Sigmoid colon (tissue), 7 donors: ENCODE measurements around the gene WDR33. TPM values are rescaled to one million over a fixed set of nuclear protein-coding genes. Genes with fewer than 3 reads are reported as not detected.

ENCODE experiments used
- DNase-seq: peaks from one replicate; pipeline ENCODE4 v3.0.0-alpha.2; 2019
- H3K27ac ChIP-seq, 4 donors: fragments of 200-600 bp; sonication (generic); one replicate each; pipeline ENCODE4 v1.5.1; 2016 to 2019; ENCODE audit warnings: mild to moderate bottlenecking in 1 of 4
- H3K27me3 ChIP-seq, 3 donors: fragments of 200-600 bp; sonication (generic); one replicate each; pipeline ENCODE4 v1.5.1; 2019; ENCODE audit warnings: mild to moderate bottlenecking in 1 of 3
- H3K36me3 ChIP-seq, 4 donors: fragments of 200-600 bp; sonication (generic); one replicate each; pipeline ENCODE4 v1.5.1; 2016 to 2019
- H3K4me1 ChIP-seq, 4 donors: fragments of 200-600 bp; sonication (generic); one replicate each; pipeline ENCODE4 v1.5.1; 2017 to 2019
- H3K4me3 ChIP-seq, 4 donors: fragments of 200-600 bp; sonication (generic); one replicate each; pipeline ENCODE4 v1.5.1; 2017 to 2019; ENCODE audit warnings: mild to moderate bottlenecking in 2 of 4, moderate library complexity in 1 of 4
- H3K9me3 ChIP-seq, 4 donors: fragments of 200-600 bp in 3 of 4; sonication (generic) in 3 of 4; one replicate each; pipeline versions ENCODE4 v1.5.1 to v1.6.1; 2013 to 2019
- EP300 ChIP-seq, 4 donors: sonication (generic); formaldehyde crosslinking; IDR thresholded peaks; one replicate each; pipeline ENCODE4 v1.6.1; 2017; ENCODE audit warnings: antibody characterized with exemption in 4 of 4
- POLR2A ChIP-seq, 2 donors: fragments of 450-650 bp; IDR thresholded peaks; one replicate each; pipeline ENCODE4 v1.6.1; 2016; ENCODE audit warnings: antibody characterized with exemption in 2 of 2, mild to moderate bottlenecking in 2 of 2, moderate library complexity in 2 of 2
- POLR2AphosphoS5 ChIP-seq, 4 donors: sonication (generic); formaldehyde crosslinking; IDR thresholded peaks; one replicate each; pipeline ENCODE4 v1.6.1; 2017; ENCODE audit warnings: antibody characterized with exemption in 4 of 4
- WGBS, 2 donors: extraction: QIAGEN DNeasy Blood & Tissue Kit; methylation state at CpG; one replicate each; pipeline ENCODE4 v1.1.7; 2013; 5-methylcytosine and 5-hydroxymethylcytosine counted together
- intact Hi-C: fragments of 100-400 bp; cut with DNase I; formaldehyde crosslinking; loops from one replicate; pipeline ENCODE4 v1.15.1; 2023
- polyA plus RNA-seq, 3 donors: library from polyadenylated mRNA; stranded (reverse); fragments of 200-250 nt; gene quantifications; one replicate each; pipeline ENCODE4 v1.2.3, GENCODE V29; 2013
- total RNA-seq, 4 donors: library from RNA; depleted of rRNA; stranded (reverse); fragments of >200 nt; gene quantifications; one replicate each; pipeline ENCODE4 v1.1.0, GENCODE V29; 2016
- TF ChIP-seq, protein P1 (sequence below), 4 experiments: fragments of 450-650 bp in 3 of 4; fragments of 200-600 bp in 1 of 4; IDR thresholded peaks; one replicate each; pipeline ENCODE4 v1.5.1; 2016 to 2019; ENCODE audit warnings: antibody characterized with exemption in 4 of 4, mild to moderate bottlenecking in 3 of 4, moderate library complexity in 2 of 4
- donor health status: healthy with polysubstance abuse.
- donor health status: Bipolar disorder and iron deficiency.
- donor health status: healthy.

WDR33 gene
- total and polyA plus RNA-seq, 7 donors, result 8.3 to 45.2 (median 37.8) TPM

DNA sequence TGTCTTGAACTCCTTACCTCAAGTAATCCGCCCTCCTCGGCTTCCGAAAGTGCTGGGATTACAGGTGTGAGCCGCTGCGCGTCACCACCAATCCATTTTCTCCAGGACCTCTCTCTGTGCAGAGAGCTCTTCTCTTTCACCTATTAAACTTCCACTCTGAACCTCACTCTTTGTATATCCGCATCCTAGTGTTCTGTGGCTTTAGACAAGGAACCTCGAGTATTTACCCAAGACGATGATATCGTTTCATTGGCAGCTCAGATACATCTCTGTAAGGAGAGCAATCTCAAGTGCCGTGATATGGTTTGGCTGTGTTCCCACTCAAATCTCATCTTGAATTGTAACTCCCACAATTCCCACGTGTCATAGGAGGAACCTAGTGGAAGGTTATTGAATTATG lies 15.1 kb upstream of the WDR33 start:
- H3K27me3 ChIP-seq, result no peaks in the 10 kb centered on the region
- H3K36me3 ChIP-seq, result no peaks in the 10 kb centered on the region
- no peaks in the 10 kb centered on the region for H3K4me1 ChIP-seq
- H3K27ac ChIP-seq, result no peak overlapping the region
- TF ChIP-seq POLR2A (IDR thresholded peaks at IDR 0.05), result no peak
- no peak for TF ChIP-seq EP300 (IDR thresholded peaks at IDR 0.05)
- no peak for TF ChIP-seq POLR2AphosphoS5 (IDR thresholded peaks at IDR 0.05)
- TF ChIP-seq, protein P1, sequence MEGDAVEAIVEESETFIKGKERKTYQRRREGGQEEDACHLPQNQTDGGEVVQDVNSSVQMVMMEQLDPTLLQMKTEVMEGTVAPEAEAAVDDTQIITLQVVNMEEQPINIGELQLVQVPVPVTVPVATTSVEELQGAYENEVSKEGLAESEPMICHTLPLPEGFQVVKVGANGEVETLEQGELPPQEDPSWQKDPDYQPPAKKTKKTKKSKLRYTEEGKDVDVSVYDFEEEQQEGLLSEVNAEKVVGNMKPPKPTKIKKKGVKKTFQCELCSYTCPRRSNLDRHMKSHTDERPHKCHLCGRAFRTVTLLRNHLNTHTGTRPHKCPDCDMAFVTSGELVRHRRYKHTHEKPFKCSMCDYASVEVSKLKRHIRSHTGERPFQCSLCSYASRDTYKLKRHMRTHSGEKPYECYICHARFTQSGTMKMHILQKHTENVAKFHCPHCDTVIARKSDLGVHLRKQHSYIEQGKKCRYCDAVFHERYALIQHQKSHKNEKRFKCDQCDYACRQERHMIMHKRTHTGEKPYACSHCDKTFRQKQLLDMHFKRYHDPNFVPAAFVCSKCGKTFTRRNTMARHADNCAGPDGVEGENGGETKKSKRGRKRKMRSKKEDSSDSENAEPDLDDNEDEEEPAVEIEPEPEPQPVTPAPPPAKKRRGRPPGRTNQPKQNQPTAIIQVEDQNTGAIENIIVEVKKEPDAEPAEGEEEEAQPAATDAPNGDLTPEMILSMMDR (IDR thresholded peaks at IDR 0.05), result no peak
- 73 to 93% methylated on average over 12 of the region's 12 CpGs for WGBS, 2 donors
- no peak overlapping the region for H3K4me3 ChIP-seq
- DNase-seq, result no peak
- peaks cover 0 to 4% (median 0%) of the 10 kb centered on the region in 4 donors for H3K9me3 ChIP-seq
- intact Hi-C loops, result no loop called here

DNA sequence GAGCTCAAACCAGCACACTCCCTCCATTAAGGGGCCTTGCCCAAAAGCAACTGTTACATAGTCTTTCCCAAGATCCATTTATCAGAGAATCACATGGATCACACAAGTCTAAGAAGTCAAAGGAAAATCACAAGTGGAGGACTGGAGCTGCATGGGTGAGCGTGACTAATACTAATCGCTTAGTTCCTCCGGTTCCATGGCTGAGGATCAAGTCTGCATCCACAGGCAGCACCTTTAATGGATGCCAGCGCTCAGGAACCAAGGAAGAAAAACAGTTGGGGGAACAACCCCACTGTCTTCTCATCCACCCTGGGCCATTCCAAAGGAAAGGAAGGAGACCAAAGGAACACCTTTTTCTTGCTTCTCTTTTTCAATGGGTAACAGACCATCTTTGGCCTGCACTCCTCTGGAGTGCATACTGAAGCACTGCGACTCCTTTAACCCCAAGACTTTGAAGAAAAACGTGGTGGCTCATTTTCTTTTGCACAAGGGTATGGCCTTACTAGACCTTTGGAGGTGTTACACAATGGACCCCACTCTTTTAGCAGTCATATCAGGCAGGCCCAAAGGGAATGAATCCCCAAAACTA lies 9.2 kb upstream of the WDR33 start:
- Histone ChIP-seq H3K36me3 (no peaks in the 10 kb centered on the region), H3K4me1 (no peaks in the 10 kb centered on the region), H3K9me3 (peaks cover 0 to 13% (median 10%) of the 10 kb centered on the region in 4 donors), H3K27ac (no peak overlapping the region), H3K27me3 (no peaks in the 10 kb centered on the region), H3K4me3 (no peak overlapping the region)
- DNase-seq, result no peak
- WGBS, 2 donors, result 76 to 87% methylated on average over 6 of the region's 6 CpGs
- TF ChIP-seq POLR2AphosphoS5 (IDR thresholded peaks at IDR 0.05) (no peak), POLR2A (IDR thresholded peaks at IDR 0.05) (no peak), EP300 (IDR thresholded peaks at IDR 0.05) (no peak)
- TF ChIP-seq, protein P1 (IDR thresholded peaks at IDR 0.05), result no peak
- intact Hi-C loops, result no loop called here

DNA sequence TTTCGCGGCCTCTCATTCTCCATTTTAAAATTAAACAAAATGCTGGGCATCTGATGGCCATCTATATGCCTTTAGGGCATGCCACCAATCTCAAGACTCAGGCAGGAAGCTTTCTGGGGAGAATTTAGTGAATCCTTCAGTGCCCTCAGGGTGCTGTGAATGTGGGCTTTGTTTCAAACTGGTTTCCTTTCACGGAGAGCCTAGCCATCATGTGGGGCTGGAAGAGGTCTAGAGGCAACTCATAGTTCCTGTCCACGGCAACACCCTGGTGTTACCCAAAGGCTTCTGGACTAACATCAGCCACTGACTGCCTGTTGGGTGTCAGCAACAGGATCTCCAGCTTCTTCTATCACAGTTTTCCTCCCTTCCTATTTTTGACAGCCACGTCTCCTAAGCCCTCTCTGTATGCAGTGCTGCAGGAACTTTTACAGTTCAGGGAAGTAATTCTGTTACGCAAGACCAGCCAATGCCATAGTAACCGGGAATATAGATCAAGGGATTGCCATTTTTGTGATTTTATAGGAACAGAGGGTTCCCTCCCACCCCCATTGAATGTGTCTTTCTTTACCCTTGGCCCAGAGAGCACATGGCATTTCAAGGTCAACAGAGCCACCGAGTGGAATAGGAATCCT lies 7.9 kb upstream of the WDR33 start:
- no peak for DNase-seq
- 80 to 86% methylated on average over 8 of the region's 8 CpGs for WGBS, 2 donors
- intact Hi-C loops, result no loop called here

DNA sequence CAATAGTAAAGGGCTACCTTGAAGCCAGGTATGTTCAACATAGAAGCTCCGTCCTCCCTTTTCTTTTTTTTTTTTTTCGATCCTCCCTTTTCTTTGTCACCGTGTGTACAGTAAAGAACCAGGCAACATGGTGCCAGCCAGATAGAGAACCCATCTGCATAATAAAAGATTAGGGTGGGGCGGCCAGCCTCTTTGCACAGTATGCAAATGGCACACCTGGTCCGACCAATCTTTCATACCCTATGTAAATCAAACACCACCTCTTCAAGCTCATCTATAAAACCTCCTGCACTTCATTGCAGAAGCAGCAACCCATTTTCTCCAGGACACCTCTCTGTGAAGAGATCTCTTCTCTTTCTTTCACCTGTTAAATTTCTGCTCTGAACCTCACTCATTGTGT lies 7.3 kb upstream of the WDR33 start:
- Histone ChIP-seq H3K36me3 (no peaks in the 10 kb centered on the region), H3K9me3 (peaks cover 0 to 13% (median 10%) of the 10 kb centered on the region in 4 donors), H3K27ac (no peak overlapping the region), H3K4me3 (no peak overlapping the region), H3K4me1 (no peaks in the 10 kb centered on the region), H3K27me3 (no peaks in the 10 kb centered on the region)
- intact Hi-C loops, result no loop called here
- 67 to 85% methylated on average over 5 of the region's 5 CpGs for WGBS, 2 donors
- TF ChIP-seq EP300 (IDR thresholded peaks at IDR 0.05), result no peak
- TF ChIP-seq POLR2A (IDR thresholded peaks at IDR 0.05), result no peak
- no peak for TF ChIP-seq POLR2AphosphoS5 (IDR thresholded peaks at IDR 0.05)
- TF ChIP-seq, protein P1 (IDR thresholded peaks at IDR 0.05), result no peak
- DNase-seq, result no peak

More for the DNA sequence above, 7.9 kb upstream of the WDR33 start:
- no peak for TF ChIP-seq POLR2AphosphoS5 (IDR thresholded peaks at IDR 0.05)
- TF ChIP-seq POLR2A (IDR thresholded peaks at IDR 0.05), result no peak
- TF ChIP-seq, protein P1 (IDR thresholded peaks at IDR 0.05), result no peak
- TF ChIP-seq EP300 (IDR thresholded peaks at IDR 0.05), result no peak
- no peaks in the 10 kb centered on the region for H3K4me1 ChIP-seq
- H3K9me3 ChIP-seq, result peaks cover 0 to 13% (median 10%) of the 10 kb centered on the region in 4 donors
- no peaks in the 10 kb centered on the region for H3K27me3 ChIP-seq
- no peak overlapping the region for H3K4me3 ChIP-seq
- no peak overlapping the region for H3K27ac ChIP-seq
- no peaks in the 10 kb centered on the region for H3K36me3 ChIP-seq
